Measurements from ENCODE around the gene PLIN1. TPM values are rescaled to one million over a fixed set of nuclear protein-coding genes. Genes with fewer than 3 reads are reported as not detected.

Gene PLIN1
- total and polyA plus RNA-seq, 9 of the 15 experiments (the other 6 are each of a cell fraction or from before 2014, with no cell fraction given): not detected

DNA sequence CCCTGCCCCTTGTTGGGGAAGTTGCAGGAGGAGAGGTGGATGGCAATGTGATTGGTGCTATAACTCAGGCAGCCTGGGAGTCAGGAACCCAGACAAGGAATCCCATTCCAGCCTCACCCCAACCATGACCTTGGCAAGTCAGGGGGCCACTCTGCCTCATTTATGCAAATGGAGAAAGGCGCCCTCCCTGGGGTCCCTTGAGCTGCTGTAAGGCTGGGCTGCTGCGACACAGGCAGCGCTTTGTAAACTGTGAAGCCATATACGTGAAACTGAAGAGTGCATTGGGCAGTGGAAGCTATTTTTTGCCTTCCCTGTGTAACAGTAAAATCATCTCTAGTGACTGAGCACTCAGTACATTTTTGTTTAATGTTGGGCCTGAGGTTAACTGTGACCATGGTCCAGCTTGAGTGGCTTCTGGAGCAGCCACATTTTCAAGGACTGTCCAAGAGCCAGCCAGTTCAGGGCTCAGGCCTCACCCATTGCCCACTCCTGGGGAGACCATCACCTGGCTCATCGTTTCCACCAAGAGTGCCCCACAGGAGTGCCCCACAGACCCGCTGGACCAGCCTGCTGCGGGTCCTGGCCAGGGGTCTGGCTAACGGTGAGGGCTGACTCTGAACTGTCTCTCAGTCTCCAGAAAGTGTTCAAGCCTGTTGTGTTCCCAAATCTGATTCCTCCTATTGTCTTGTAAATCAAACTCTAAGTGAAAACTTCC is 51.8 kb downstream of the PLIN1 start (continued):
- TF ChIP-seq, protein P1, sequence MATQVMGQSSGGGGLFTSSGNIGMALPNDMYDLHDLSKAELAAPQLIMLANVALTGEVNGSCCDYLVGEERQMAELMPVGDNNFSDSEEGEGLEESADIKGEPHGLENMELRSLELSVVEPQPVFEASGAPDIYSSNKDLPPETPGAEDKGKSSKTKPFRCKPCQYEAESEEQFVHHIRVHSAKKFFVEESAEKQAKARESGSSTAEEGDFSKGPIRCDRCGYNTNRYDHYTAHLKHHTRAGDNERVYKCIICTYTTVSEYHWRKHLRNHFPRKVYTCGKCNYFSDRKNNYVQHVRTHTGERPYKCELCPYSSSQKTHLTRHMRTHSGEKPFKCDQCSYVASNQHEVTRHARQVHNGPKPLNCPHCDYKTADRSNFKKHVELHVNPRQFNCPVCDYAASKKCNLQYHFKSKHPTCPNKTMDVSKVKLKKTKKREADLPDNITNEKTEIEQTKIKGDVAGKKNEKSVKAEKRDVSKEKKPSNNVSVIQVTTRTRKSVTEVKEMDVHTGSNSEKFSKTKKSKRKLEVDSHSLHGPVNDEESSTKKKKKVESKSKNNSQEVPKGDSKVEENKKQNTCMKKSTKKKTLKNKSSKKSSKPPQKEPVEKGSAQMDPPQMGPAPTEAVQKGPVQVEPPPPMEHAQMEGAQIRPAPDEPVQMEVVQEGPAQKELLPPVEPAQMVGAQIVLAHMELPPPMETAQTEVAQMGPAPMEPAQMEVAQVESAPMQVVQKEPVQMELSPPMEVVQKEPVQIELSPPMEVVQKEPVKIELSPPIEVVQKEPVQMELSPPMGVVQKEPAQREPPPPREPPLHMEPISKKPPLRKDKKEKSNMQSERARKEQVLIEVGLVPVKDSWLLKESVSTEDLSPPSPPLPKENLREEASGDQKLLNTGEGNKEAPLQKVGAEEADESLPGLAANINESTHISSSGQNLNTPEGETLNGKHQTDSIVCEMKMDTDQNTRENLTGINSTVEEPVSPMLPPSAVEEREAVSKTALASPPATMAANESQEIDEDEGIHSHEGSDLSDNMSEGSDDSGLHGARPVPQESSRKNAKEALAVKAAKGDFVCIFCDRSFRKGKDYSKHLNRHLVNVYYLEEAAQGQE (IDR thresholded peaks at IDR 0.05; ENCODE audit: borderline replicate concordance): no peak
- TF ChIP-seq, protein P1 (CRISPR knock-in tag; IDR thresholded peaks at IDR 0.05; ENCODE audit: low read depth): no peak
- TF ChIP-seq PHTF2 (CRISPR knock-in tag; IDR thresholded peaks at IDR 0.05) (no peak), KDM2B (CRISPR knock-in tag; IDR thresholded peaks at IDR 0.05) (no peak), NEUROD1 (IDR thresholded peaks at IDR 0.05; ENCODE audit: borderline replicate concordance, low read depth, low read length, partially characterized antibody) (no peak)
- TF ChIP-seq, protein P2, sequence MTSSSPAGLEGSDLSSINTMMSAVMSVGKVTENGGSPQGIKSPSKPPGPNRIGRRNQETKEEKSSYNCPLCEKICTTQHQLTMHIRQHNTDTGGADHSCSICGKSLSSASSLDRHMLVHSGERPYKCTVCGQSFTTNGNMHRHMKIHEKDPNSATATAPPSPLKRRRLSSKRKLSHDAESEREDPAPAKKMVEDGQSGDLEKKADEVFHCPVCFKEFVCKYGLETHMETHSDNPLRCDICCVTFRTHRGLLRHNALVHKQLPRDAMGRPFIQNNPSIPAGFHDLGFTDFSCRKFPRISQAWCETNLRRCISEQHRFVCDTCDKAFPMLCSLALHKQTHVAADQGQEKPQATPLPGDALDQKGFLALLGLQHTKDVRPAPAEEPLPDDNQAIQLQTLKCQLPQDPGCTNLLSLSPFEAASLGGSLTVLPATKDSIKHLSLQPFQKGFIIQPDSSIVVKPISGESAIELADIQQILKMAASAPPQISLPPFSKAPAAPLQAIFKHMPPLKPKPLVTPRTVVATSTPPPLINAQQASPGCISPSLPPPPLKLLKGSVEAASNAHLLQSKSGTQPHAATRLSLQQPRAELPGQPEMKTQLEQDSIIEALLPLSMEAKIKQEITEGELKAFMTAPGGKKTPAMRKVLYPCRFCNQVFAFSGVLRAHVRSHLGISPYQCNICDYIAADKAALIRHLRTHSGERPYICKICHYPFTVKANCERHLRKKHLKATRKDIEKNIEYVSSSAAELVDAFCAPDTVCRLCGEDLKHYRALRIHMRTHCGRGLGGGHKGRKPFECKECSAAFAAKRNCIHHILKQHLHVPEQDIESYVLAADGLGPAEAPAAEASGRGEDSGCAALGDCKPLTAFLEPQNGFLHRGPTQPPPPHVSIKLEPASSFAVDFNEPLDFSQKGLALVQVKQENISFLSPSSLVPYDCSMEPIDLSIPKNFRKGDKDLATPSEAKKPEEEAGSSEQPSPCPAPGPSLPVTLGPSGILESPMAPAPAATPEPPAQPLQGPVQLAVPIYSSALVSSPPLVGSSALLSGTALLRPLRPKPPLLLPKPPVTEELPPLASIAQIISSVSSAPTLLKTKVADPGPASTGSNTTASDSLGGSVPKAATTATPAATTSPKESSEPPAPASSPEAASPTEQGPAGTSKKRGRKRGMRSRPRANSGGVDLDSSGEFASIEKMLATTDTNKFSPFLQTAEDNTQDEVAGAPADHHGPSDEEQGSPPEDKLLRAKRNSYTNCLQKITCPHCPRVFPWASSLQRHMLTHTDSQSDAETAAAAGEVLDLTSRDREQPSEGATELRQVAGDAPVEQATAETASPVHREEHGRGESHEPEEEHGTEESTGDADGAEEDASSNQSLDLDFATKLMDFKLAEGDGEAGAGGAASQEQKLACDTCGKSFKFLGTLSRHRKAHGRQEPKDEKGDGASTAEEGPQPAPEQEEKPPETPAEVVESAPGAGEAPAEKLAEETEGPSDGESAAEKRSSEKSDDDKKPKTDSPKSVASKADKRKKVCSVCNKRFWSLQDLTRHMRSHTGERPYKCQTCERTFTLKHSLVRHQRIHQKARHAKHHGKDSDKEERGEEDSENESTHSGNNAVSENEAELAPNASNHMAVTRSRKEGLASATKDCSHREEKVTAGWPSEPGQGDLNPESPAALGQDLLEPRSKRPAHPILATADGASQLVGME (CRISPR knock-in tag; IDR thresholded peaks at IDR 0.05): no peak
- TF ChIP-seq, protein P3, sequence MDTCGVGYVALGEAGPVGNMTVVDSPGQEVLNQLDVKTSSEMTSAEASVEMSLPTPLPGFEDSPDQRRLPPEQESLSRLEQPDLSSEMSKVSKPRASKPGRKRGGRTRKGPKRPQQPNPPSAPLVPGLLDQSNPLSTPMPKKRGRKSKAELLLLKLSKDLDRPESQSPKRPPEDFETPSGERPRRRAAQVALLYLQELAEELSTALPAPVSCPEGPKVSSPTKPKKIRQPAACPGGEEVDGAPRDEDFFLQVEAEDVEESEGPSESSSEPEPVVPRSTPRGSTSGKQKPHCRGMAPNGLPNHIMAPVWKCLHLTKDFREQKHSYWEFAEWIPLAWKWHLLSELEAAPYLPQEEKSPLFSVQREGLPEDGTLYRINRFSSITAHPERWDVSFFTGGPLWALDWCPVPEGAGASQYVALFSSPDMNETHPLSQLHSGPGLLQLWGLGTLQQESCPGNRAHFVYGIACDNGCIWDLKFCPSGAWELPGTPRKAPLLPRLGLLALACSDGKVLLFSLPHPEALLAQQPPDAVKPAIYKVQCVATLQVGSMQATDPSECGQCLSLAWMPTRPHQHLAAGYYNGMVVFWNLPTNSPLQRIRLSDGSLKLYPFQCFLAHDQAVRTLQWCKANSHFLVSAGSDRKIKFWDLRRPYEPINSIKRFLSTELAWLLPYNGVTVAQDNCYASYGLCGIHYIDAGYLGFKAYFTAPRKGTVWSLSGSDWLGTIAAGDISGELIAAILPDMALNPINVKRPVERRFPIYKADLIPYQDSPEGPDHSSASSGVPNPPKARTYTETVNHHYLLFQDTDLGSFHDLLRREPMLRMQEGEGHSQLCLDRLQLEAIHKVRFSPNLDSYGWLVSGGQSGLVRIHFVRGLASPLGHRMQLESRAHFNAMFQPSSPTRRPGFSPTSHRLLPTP (IDR thresholded peaks at IDR 0.05; ENCODE audit: borderline replicate concordance, extremely low read depth, insufficient read length): no peak
